ENCODE data around the gene NR1D1.
A peak's percentile ranks its signal among the peaks of the same experiment; 100 is the strongest.
"Not testable (repeated sequence)": the region's sequence is repeated elsewhere in the genome, so short reads cannot be mapped to it uniquely, and the experiment has no call there.

NR1D1 gene

DNA sequence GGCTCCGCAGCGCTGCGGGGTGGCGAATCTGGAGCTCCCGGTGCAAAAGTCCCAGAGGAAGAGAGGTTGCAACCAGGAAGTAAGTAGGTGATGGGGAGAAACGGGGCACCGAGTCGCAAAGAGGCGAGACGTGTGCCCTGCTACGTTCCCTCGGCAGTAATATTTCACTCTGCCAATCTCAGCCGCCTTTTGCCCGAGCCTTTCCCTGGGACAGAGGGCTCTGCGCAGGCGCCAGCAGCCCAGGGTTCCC lies at the start of gene NR1D1:
Gene NR1D1, minus strand, starts transcription at position 171 of the 250 bp plus-strand sequence. CDS start 495 bp downstream, outside the sequence.
- no peak for DNase-seq (ENCODE audit: low read depth)

DNA sequence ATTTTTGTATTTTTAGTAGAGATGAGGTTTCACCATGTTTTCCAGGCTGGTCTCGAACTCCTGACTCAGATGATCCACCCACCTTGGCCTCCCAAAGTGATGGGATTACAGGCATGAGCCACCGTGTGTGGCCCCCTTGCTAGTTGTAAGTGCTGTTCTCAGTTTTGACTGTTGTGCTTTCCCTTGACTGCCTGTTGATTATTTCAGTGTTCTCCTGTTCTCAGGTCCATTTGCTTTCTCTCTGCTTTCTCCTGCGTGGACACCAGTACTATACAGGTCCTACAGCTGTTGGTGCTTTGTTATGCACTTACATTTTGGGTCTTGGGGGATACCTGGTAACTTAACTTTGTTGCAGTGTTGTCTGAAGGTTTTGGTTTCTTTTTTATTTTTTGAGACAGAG lies 48.1 kb upstream of the NR1D1 start:
- no peak for DNase-seq (ENCODE audit: low read depth)

DNA sequence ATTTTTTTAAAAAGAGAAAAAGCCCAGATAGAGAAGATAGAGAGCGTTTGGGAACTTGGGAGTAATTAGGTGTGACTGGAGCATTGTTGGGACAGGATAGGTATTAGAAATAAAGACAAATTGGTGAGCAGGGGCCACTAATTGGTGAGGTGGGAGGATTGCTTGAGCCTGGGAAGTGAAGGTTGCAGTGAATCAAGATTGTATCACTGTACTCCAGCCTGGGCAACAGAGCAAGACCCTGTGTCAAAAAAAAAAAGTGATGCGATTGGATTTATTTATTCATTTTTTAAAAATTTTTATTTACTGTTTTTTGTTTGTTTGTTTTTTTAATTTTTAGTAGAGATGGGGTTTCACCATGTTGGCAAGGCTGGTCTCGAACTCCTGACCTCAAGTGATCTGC lies 45.1 kb upstream of the NR1D1 start:
- DNase-seq (ENCODE audit: low read depth): no peak

DNA sequence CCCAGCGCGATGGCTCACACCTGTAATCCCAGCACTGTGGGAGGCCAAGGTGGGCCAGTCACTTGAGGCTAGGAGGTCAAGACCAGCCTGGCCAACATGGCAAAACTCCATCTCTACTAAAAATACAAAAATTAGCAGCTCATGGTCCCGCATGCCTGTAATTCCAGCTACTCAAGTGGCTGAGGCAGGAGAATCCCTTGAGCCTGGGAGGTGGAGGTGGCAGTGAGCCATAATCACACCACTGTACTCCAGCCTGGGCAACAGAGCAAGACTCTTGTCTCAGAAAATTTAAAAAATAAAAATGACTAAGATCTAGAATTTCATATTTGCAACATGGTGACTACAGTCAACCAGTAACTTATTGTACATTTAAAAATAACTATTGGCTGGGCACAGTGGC lies 42.8 kb upstream of the NR1D1 start:
- not testable (repeated sequence) for DNase-seq (ENCODE audit: low read depth)

DNA sequence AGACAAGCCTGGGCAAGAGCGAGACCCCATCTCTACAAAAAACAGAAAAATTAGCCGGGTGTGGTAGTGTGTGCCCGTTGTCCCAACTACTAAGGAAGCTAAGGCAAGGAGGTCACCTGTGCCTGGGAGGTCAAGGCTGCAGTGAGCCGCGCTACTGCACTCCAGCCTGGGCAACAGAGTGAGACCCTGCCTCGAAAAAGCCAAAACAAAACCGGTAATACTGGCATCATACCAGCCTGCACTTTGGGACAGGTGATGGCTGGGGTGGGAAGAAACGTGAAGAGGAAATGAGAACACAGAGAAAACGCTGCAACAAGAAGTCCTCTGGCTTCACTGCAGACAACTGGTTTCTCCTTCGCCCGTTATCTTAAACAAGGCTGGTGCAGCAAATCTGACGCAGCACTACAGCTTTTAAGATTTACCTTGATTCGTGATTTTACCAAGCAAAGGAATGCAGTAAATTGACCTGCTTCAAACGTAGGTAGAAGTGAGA lies 39.2 kb upstream of the NR1D1 start:
- DNase-seq (ENCODE audit: low read depth): no peak

DNA sequence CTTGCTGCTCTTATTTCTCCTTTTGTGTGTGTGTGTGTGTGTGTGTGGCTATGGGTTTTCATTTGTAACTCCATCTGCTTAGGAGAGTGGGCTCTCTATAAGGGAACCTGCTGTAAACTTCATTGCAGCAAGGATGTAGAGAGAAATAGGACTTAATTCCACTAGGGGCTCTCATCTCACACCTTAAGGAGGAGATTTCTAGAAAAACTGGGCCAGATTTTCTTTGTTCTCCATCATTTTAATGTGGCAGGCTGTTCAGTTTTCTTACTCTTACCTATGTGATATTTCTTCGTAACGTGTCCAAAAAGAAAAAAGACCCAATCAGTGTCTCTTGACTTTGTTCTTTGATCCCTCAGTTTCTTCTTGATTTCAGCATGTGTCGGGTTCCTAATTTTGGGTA lies 35.4 kb upstream of the NR1D1 start:
- DNase-seq (ENCODE audit: low read depth): no peak

DNA sequence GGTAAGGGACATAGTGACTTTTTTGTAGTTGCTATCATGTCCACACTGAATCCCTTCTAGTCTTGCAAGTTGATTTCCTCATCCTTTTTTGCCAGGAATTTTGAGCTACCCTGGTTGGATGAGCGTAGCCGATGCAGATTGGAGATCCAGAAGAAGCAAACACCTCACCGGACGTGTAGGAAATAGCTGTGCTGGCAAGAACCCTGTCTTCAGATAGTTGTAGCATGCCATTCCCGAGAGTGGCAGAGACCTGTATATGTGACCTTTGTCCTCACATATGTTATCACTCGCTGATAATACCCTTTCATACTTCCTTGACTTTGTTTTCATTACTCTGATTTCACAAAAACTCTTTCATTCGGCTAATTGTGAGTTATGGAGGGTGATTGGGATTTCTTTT lies 33.8 kb upstream of the NR1D1 start:
- no peak for DNase-seq (ENCODE audit: low read depth)

DNA sequence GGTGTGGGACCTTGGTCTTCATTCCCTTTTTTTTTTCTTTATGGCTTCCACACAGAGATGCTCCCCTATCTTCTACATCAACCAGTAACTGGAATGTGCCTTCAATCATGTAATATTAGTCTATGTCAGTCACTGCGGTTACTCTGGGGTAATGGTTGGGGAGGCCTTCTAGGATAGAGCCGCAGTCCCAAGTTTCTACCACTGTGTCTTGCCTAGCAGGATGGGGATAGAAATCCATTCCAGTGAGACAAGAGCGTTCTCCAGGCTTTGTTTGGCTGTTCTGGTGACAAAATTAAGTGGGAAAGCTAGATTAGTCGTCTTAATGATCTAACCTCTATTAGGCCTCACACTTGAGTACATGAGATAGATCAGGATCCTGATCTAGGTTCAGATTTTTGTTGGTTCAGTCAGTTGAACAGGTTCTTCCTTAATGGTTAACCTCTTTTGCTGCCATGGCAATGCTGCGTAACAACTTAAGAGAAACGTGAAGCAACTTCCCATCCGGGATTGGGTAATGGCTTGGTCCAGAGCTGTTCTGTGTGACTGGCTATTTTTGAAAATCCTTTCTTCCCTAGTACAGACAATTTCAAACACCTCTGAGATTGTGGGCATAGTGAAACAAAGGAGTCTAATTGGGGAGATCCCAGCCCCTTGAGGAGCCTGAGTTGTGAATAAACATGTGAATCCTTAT lies 30.1 kb upstream of the NR1D1 start:
- DNase-seq (ENCODE audit: low read depth): no peak

DNA sequence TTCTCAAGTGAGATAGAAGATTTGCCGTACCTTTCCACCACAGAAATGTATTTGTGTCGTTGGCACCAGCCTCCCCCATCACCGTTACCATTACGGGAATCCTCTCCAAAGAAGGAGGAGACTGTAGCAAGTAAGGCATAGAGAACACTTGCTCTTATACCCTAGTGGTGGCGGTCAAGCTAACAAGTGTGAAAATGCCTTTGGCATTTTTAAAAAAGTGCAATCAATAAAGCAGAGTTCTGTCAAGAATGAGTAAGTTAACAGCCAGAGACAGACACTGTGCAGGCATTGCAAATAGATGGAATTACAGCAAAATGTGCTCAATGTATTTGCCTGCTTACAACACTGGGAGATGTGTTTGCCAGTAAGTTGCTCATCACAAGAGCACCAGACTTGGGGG lies 29.1 kb upstream of the NR1D1 start:
- DNase-seq (ENCODE audit: low read depth): no peak

DNA sequence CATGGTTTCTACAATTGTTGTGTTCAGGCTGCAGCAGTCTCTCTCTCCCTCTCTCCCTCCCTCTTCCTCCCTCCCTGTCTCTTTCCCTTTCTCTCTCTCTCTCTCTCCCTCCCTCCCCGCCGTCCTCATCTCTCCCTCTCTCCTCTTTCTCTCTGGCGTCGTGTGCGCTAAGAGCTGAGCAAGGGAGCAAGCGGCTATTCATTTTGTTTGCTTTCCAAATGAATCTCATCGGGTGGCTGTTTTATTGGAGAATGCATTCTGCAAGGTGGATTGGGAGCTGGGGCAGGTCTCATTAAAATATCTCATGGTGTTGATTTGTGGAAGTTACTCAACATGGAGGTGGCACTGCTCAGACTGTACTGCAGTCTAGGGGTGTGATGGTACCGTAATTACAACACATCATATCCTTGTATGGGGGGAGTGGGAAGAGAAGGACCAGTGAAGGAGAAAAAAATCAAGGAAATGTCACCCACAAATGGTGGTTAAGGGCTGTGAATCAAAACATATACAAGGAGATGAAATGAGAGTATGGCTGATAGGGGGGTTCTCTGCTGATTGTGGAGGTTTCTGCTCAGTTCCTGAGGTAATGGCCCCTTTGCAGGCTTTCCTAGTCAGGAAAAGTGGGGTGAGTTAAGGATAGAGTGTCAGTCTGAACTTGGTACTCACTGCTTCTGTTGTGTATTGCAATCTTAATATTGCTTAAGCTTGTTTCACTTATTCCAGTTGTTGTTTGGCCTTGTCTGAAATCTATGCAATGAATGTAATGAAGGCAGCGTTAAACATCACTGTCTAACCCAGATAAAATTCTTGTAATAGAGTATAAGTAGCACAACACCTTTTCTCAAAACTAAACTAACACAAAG lies 24.1 kb upstream of the NR1D1 start:
- no peak for DNase-seq (ENCODE audit: low read depth)

DNA sequence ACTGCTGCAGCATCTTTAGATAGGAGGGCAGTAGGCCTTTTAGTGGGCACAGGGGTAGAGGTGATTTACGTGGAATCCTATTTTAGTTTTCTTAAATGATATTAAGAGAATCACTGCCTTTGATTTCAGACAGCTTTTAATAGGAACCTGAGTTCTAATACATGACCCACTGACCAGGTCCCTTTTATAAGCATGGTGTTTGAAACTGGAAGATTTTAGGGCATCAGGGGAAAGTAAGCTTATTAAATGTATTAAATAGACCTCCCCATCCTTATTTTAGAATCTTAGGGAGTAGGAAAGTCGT lies 23.4 kb upstream of the NR1D1 start:
- no peak for DNase-seq (ENCODE audit: low read depth)

DNA sequence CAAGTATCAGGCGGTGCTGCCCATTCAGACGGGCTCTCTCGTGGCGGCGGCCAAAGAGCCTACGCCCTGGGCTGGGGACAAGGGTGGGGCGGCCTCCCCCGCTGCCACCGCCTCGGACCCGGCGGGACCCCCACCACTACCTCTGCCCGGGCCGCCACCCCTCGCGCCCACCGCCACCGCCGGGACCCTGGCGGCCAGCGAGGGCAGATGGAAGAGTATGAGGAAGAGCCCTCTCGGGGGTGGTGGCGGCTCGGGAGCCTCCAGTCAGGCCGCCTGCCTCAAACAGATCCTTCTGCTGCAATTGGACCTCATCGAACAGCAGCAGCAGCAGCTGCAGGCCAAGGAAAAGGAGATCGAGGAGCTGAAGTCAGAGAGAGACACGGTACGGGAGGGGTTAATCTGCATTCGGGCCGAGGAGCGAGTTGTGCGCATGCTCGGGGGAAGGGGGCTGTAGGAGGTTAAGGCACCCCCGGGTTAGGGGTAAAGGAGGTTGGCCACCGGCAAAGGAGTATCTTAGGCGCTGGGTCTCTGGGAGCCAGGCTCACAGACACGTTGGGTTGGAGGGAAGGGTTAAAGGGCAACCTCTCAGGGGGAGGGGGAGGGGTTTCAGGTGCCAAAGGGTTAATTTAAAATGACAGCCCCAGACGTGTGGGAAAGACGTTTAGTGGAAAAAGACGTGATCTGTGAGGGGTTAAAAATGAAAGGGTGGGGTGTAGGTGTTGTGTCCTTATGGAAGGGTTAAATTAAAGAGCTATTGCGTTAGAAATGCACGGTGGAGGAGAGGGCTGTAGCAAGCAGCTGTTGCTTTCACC lies 22.8 kb upstream of the NR1D1 start:
- DNase-seq (ENCODE audit: low read depth): no peak

DNA sequence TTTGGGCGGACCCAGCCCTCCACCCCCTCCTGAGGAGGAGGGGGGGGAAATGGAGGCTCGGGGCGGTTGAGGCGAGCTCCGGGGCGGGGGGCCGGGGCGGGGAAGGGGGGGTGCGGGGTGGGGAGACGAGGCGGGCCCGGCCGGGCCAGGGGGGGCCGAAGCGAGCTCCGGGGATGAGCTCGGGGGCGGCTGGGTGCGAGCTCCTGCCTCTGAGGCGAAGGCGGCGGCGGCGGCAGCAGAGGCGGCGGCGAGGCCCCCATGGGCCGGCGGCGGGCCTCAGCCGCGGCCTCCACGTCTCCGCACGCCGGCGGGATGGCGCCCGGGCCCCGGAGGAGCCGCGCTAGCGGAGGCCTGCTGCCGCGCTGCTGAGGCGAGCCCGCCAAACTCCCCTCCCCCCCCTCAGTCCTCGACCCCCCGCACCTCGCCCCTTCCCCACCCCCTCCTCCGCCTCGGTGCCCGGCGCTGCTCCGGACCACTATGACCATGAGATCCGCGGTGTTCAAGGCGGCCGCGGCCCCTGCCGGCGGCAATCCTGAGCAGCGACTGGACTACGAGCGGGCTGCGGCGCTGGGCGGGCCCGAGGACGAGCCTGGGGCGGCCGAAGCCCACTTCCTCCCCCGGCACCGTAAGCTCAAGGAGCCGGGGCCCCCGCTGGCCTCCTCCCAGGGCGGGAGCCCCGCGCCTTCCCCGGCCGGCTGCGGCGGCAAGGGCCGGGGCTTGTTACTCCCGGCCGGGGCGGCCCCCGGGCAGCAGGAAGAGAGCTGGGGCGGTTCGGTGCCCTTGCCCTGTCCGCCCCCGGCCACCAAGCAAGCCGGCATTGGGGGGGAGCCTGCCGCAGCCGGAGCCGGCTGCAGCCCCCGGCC lies 22.0 kb upstream of the NR1D1 start:
- DNase-seq (ENCODE audit: low read depth): no peak

DNA sequence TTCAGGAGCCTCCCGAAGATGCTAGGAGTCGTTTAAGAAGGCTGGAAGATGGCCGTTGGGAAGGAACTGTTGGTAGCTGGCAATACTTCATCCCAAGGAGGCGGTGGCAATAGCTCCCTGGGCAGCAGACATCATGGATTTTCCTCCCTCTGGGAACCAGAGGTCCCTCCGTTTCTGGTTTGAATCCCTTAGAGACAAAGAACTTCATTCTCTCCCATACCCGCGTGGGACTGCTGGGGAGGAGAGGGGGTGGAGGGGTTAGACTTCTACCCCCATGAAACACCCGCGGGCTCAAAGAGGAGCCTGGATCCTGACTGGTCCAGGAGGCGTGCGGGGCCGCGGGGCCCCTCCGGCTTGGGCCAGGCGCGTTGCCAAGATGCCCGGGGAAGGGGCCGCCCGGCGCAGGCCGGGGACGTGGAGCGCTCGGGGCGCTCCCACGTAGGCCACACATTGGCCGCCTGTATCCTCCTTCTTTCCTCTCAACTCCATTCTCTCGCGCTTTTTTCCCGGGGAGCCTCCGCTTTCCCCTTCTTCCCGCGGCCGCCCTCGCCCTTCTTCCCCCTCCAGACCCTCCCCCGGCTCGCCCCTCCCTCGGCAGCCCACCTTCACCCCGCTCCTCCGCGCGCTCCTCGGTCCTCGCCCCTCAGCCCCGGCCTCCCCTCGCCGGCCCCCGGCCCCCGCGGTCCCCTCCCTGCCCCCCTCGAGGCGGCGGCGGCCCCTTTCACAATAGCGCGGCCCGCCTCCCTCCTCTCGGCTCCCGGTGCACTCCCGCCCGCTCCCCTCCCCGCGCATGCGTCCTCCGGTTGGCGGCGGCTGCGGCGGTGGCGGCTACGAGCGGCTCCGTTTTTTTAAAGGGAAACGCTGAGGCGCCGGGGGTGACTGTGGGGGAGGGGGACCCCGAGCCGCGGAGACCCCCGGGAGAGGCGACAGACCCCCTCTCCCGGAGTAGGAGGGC lies 21.1 kb upstream of the NR1D1 start, which contains the start of gene MSL1:
Gene MSL1, plus strand, starts transcription at position 791 of the 955 bp plus-strand sequence. CDS start 642 bp downstream, outside the sequence.
- peak; percentile 82 for DNase-seq (ENCODE audit: low read depth)

DNA sequence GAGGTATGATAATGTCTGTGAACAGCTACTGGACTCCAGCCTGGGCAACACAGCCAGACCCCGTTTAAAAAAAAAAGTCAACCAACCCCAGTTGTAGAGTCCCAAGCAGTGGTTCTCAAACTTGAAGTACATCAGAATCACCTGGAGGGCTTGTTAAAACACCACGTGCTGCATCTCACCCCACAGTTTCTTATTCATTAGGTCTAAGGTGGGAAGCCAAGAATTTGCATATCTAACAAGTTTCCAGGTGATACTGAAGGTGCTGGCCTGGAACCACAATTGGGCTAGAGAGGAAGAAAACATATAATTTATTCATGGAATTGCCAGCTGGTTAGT lies 14.7 kb upstream of the NR1D1 start:
- DNase-seq (ENCODE audit: low read depth): no peak

DNA sequence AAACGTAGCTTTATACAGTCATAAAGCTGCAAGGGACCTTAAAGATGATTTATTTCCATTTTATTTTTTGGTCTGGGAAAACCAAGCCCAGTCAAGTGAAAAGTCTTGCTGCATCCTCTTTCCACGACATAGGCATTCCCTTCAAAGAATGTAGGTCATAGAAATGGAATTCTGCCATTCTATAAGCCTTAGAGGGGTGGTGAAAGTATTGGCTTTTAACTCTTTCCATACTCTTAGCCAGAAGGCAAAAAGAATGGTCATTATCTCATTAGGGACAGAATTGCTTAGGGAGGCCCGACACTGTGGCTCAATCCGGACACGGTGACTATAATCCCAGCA lies 13.5 kb upstream of the NR1D1 start:
- no peak for DNase-seq (ENCODE audit: low read depth)

DNA sequence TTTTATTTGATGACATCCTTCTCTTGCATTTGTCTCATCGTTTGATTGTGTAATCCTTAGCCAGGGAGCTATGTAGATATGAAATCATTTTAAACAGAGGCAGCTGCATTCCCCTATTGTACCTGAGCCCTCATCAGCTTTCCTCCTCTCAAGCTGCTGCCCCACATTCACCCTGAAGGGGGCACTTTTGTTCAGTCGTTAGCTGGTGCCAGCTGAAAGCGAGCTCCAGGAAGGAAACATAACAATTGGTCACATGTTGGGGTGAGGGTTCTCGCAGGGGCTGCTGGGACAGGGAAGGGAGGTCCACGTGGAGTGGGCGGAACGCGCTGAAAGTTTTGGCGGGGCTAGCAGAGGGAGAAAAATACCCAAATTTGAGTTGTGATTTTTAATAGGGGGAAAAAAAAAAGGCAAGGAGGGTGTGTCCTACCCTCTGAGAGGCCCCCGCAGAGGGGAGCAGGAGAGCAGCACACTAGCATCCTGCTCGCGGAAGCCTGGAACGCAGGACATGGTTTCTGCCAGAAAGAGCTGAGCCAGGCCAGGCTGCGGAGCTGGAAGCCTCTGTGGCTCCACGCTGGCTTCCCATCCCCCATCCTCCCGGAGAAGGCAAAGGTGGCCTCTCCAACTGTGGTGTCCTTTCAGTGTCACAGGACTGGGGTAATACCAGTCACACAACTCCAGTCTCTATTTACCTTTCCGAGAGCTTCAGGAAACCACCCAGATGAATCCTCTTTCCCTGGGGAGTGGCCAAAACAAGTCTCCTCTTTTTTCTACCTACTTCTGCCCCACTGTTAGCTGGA lies 12.9 kb upstream of the NR1D1 start:
- DNase-seq (ENCODE audit: low read depth): peak; percentile 83

DNA sequence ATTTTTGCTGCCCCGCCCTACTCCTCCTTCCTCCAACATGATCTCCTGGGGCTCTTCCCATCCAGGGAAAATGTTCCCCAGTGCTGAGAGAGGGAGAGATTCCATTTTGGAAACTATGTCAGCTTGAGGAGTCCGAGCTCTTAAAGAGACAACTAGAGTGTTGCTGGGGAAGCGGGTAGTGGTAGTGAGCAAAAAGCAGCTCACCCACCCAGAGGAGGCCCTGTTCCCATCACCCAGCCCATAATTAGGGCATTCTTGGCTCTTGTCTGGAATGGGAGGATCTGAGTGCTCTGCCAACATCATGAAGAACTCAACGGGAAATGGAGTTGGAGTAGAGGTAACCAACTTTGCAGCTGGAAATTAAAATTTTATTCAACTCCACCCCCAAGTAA lies 12.3 kb upstream of the NR1D1 start:
- no peak for DNase-seq (ENCODE audit: low read depth)

DNA sequence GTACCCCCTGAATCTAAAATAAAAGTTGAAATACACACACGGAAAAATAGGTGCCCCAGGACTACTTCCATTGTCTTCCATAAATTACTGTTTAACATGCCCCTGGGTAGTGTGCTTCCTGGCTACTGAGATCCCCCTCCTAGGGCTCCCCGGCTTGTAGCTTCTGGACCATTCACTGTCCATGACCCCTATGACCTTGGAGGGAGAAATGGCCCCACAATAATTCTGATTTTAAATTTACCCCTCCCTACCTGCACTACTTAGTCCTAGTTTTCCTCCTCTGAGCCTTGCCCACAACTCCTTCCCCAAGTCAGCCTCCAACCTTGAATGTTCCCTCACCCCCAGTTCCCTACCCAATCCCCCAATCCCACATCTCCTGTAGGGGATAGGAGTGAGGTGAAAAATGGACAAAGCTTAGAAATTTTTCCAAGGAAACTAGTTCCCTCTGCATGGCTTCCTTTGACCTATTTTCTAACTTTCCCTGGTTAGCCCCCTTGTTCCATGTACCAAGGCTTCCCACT lies 11.9 kb upstream of the NR1D1 start:
- no peak for DNase-seq (ENCODE audit: low read depth)

All from activated T-helper 1 cell treated with Interleukin-2 at 50 U/mL for 16 hours (primary cell).